Stimulated activated naive CD8-positive, alpha-beta T cell treated with anti-CD3 and anti-CD28 coated beads, Interleukin-15, amount 100 ng/mL, for 72 hours (primary cell): ENCODE measurements around the gene AFP.

Experiments
- ATAC-seq: fragments of 150-1000 bp; cut with Tn5 transposase; 2 replicates; pipeline ENCODE4 v1.10.0; 2021; ENCODE audit warnings: mild to moderate bottlenecking, moderate library complexity
- DNase-seq, 2 donors: peaks; one replicate each; pipeline ENCODE4 v3.0.0; 2021 to 2022
- H3K27ac Mint-ChIP-seq, 2 donors: one replicate each; pipeline ENCODE4 v1.8.0; 2022; ENCODE audit warnings: mild to moderate bottlenecking in 2 of 2, mixed read lengths in 2 of 2, moderate library complexity in 2 of 2
- H3K27me3 Mint-ChIP-seq: one replicate; pipeline ENCODE4 v1.8.0; 2022; ENCODE audit warnings: mixed read lengths
- H3K4me1 Mint-ChIP-seq: one replicate; pipeline ENCODE4 v1.8.0; 2022; ENCODE audit warnings: mild to moderate bottlenecking, mixed read lengths
- H3K4me3 Mint-ChIP-seq, 2 donors: one replicate each; pipeline ENCODE4 v1.8.0; 2022; ENCODE audit warnings: mild to moderate bottlenecking in 2 of 2, mixed read lengths in 2 of 2, moderate library complexity in 1 of 2
- H3K9me3 Mint-ChIP-seq, 2 donors: one replicate each; pipeline ENCODE4 v1.8.0; 2022; ENCODE audit warnings: mixed read lengths in 2 of 2

The AFP gene

GRCh38 chr4:73442275-73442674 is 6.3 kb downstream of the AFP start:
- no peak overlapping the region for H3K27ac Mint-ChIP-seq
- H3K27me3 Mint-ChIP-seq = no peaks in the 10 kb centered on the region
- no peak for ATAC-seq
- H3K4me1 Mint-ChIP-seq = no peaks in the 10 kb centered on the region
- DNase-seq = no peak
- no peaks in the 10 kb centered on the region for H3K9me3 Mint-ChIP-seq
- no peak overlapping the region for H3K4me3 Mint-ChIP-seq

- H3K27ac Mint-ChIP-seq = no peak overlapping the region
- H3K4me1 Mint-ChIP-seq = no peaks in the 10 kb centered on the region
- no peak overlapping the region for H3K4me3 Mint-ChIP-seq
- H3K9me3 Mint-ChIP-seq = no peaks in the 10 kb centered on the region
- no peak for DNase-seq
- no peak for ATAC-seq
- no peaks in the 10 kb centered on the region for H3K27me3 Mint-ChIP-seq
These were observed 7.2 kb downstream of the AFP start for GRCh38 chr4:73443224-73443623.

GRCh38 chr4:73445383-73446335 is 9.6 kb downstream of the AFP start:
- H3K27me3 Mint-ChIP-seq = no peaks in the 10 kb centered on the region
- H3K9me3 Mint-ChIP-seq = no peaks in the 10 kb centered on the region
- no peak for ATAC-seq
- H3K27ac Mint-ChIP-seq = no peak overlapping the region
- no peaks in the 10 kb centered on the region for H3K4me1 Mint-ChIP-seq
- DNase-seq = no peak
- no peak overlapping the region for H3K4me3 Mint-ChIP-seq

- Mint-ChIP-seq H3K27me3 (no peaks in the 10 kb centered on the region), H3K9me3 (no peaks in the 10 kb centered on the region)
- ATAC-seq = peak; percentile 80
These were observed 10.4 kb downstream of the AFP start for GRCh38 chr4:73446336-73446938.

GRCh38 chr4:73447671-73448070 is 11.7 kb downstream of the AFP start:
- no peak for ATAC-seq
- Mint-ChIP-seq H3K9me3 (no peaks in the 10 kb centered on the region), H3K27ac (no peak overlapping the region), H3K27me3 (no peaks in the 10 kb centered on the region), H3K4me3 (no peak overlapping the region), H3K4me1 (no peaks in the 10 kb centered on the region)
- no peak for DNase-seq

More at GRCh38 chr4:73446336-73446938, 10.4 kb downstream of the AFP start:
- no peak overlapping the region for H3K4me3 Mint-ChIP-seq
- H3K27ac Mint-ChIP-seq = no peak overlapping the region
- H3K4me1 Mint-ChIP-seq = no peaks in the 10 kb centered on the region
- peak in 1 of 2 donors; percentile 2 for DNase-seq

- DNase-seq (no peak), ATAC-seq (no peak)
- H3K4me3 Mint-ChIP-seq = no peak overlapping the region
- H3K4me1 Mint-ChIP-seq = no peaks in the 10 kb centered on the region
- no peaks in the 10 kb centered on the region for H3K27me3 Mint-ChIP-seq
- no peaks in the 10 kb centered on the region for H3K9me3 Mint-ChIP-seq
- H3K27ac Mint-ChIP-seq = no peak overlapping the region
These were observed 12.6 kb downstream of the AFP start for GRCh38 chr4:73448448-73449203.

GRCh38 chr4:73450398-73451004 is 14.5 kb downstream of the AFP start:
- ATAC-seq = no peak
- Mint-ChIP-seq H3K4me3 (no peak overlapping the region), H3K4me1 (no peaks in the 10 kb centered on the region), H3K27me3 (no peaks in the 10 kb centered on the region), H3K27ac (no peak overlapping the region), H3K9me3 (no peaks in the 10 kb centered on the region)
- DNase-seq = no peak

- H3K27ac Mint-ChIP-seq = no peak overlapping the region
- no peaks in the 10 kb centered on the region for H3K4me1 Mint-ChIP-seq
- H3K27me3 Mint-ChIP-seq = no peaks in the 10 kb centered on the region
- H3K4me3 Mint-ChIP-seq = no peak overlapping the region
- ATAC-seq (no peak), DNase-seq (no peak)
- H3K9me3 Mint-ChIP-seq = no peaks in the 10 kb centered on the region
These were observed 15.4 kb downstream of the AFP start for GRCh38 chr4:73451404-73451803.

GRCh38 chr4:73451981-73452747 is 16.1 kb downstream of the AFP start:
- no peak overlapping the region for H3K27ac Mint-ChIP-seq
- no peak for ATAC-seq
- H3K27me3 Mint-ChIP-seq = no peaks in the 10 kb centered on the region
- no peaks in the 10 kb centered on the region for H3K9me3 Mint-ChIP-seq
- H3K4me1 Mint-ChIP-seq = no peaks in the 10 kb centered on the region
- no peak overlapping the region for H3K4me3 Mint-ChIP-seq
- DNase-seq = no peak

- DNase-seq (no peak), ATAC-seq (no peak)
- no peaks in the 10 kb centered on the region for H3K9me3 Mint-ChIP-seq
- peaks cover 6% of the 10 kb centered on the region for H3K27me3 Mint-ChIP-seq
- no peaks in the 10 kb centered on the region for H3K4me1 Mint-ChIP-seq
- no peak overlapping the region for H3K27ac Mint-ChIP-seq
- no peak overlapping the region for H3K4me3 Mint-ChIP-seq
These were observed 17.1 kb downstream of the AFP start for GRCh38 chr4:73452953-73453700.

GRCh38 chr4:73453701-73454005 is 17.6 kb downstream of the AFP start:
- no peak for DNase-seq
- Mint-ChIP-seq H3K9me3 (no peaks in the 10 kb centered on the region), H3K4me1 (no peaks in the 10 kb centered on the region), H3K4me3 (no peak overlapping the region), H3K27ac (no peak overlapping the region), H3K27me3 (peaks cover 12% of the 10 kb centered on the region)
- no peak for ATAC-seq

- ATAC-seq = no peak
- Mint-ChIP-seq H3K4me3 (no peak overlapping the region), H3K9me3 (no peaks in the 10 kb centered on the region), H3K27ac (no peak overlapping the region), H3K4me1 (no peaks in the 10 kb centered on the region), H3K27me3 (peaks cover 14% of the 10 kb centered on the region)
- no peak for DNase-seq
These were observed 18.9 kb downstream of the AFP start for GRCh38 chr4:73454920-73455319.

GRCh38 chr4:73456177-73457022 is 20.4 kb downstream of the AFP start:
- no peaks in the 10 kb centered on the region for H3K4me1 Mint-ChIP-seq
- ATAC-seq (no peak), DNase-seq (no peak)
- no peaks in the 10 kb centered on the region for H3K9me3 Mint-ChIP-seq
- H3K4me3 Mint-ChIP-seq = no peak overlapping the region
- no peak overlapping the region for H3K27ac Mint-ChIP-seq
- H3K27me3 Mint-ChIP-seq = peaks cover 14% of the 10 kb centered on the region
